HG02623 (cell line): Measurements from ENCODE around the gene DCLK1.
"Not testable (repeated sequence)": the region's sequence is repeated elsewhere in the genome, so short reads cannot be mapped to it uniquely, and the experiment has no call there.

Experiments
- ATAC-seq: cut with Tn5 transposase; IDR thresholded peaks from one replicate; pipeline ENCODE4 v1.9.1; 2021; ENCODE audit warnings: moderate library complexity; ENCODE audit not compliant: unreplicated experiment

The DCLK1 gene

GRCh38 chr13:36131931-36132297, 732 bp upstream of the DCLK1 start:
- no peak for ATAC-seq

- no peak for ATAC-seq
These were observed 495 bp downstream of the DCLK1 start for GRCh38 chr13:36130552-36131221.

GRCh38 chr13:36130193-36130551, 1.0 kb downstream of the DCLK1 start:
- ATAC-seq, result no peak

DNA sequence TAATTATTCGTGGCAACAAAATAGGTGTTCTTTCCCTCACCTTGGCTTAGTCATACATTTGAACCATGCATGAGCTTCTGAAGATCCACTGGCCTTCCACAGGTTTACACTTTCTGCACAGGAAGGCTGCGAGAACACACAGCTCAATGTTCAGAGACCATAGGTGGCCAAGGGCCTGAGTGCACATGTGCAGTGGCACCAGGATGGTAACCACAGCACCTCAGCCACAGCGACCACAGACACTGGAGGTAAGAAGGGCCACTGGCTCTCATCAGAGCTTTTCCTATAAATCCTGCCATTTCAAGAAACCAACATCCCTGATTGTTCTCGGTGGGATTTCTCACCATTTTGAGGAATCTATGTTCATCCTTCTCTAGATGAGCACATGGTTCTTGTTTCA, 1.6 kb downstream of the DCLK1 start:
- ATAC-seq, result no peak

DNA sequence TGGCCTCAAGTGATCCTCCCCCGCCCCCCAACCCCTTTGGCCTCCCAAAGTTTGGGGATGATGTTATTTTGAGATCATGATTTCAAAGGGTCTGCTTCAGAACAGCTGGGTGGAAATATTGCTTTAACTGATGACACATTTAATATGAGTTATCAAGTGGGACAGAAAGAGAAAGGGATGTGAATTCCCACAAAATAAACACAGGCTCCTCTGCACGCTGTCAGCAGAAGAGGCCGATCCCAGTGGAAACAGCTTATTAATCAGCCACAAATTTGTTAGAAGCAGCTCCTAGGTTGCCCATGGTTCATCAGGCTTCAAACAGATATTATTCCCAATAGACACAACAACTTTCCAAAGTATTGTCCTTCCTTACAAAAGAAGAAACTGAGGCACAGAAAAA, 4.7 kb downstream of the DCLK1 start:
- no peak for ATAC-seq

DNA sequence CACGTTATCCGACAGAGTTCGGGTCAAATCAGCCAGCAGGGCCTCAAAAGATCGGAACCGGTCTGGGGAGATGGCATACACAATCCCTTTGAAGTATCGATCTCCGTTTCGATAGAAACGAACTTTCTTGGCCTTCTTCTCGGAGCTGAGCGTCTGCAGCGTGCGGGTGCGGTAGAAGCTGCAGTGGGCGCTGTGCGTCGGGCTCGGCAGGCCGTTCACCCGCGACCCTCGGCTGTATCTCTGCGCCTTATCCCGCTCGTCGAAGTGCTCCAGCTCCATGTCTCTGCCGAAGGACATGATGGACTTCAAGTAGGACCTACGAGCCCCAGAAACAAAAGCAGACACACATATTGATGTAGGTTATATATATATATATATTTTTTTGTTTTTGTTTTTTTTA, 5.3 kb downstream of the DCLK1 start:
- ATAC-seq, result no peak

DNA sequence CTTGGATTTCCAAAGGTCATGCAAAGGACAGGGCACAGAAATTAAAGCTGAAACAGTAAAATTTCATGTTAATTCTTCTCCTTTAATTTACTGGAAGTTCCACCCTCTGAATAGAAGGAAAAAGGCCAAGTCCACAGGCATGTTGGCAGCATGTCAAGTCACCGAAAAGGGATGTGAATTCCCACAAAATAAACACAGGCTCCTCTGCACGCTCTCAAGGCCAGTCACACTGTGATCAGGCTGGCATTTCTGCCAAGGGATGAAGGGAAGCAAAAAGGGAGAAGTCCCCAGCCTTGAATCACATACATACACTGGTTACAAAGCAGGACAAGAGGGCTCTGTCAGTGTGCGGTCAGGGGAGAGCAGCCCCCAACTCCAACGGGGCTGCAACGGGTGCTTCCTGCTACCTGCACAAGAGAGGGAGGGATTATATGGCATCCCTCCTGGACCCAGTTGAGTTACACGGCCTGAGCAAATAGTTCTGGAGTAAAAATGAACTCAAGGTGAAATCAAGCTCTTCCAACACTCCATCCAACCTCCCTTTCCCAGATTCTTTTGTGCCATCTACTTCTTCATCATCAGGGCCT, 6.9 kb downstream of the DCLK1 start:
- ATAC-seq, result no peak

DNA sequence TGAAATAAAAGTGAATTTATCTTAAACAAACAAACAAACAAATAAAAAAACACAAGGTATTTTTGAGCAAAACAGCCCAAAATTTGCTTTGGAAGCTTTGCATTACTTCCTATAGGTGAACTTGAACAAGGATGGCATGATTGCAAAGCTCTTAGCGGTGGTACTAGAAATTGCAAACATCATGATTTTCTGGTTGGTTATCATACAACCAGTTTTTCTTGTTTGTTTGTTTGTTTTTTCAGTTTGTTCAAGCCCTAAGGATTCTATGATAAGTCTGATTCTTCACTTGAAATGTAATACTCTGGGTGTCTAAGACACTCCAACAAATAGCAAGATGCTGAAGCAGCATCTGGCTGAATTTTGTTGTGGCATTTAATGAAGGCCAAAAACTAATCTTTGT, 15.9 kb downstream of the DCLK1 start:
- ATAC-seq, result no peak

DNA sequence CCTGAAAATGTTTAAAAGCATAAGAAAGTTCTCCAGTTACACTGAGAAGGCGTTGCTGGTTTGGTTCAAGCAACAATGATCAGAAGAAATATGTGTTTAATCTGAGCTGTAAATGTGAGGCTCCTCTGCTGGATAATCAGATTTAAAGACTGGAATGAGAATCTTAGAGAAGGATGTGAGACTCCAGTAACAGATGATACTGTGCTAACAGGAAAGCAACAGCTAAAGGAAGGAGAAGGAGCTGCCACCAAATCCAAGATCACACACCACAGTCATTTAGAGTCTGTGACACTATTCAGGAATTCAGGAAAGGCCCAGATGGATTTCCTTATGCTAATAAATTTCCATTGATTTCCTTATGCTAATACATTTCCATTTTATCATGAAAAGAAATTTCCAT, 16.9 kb downstream of the DCLK1 start:
- ATAC-seq, result no peak

- ATAC-seq, result no peak
These were observed 22.2 kb downstream of the DCLK1 start for GRCh38 chr13:36108954-36109353.

DNA sequence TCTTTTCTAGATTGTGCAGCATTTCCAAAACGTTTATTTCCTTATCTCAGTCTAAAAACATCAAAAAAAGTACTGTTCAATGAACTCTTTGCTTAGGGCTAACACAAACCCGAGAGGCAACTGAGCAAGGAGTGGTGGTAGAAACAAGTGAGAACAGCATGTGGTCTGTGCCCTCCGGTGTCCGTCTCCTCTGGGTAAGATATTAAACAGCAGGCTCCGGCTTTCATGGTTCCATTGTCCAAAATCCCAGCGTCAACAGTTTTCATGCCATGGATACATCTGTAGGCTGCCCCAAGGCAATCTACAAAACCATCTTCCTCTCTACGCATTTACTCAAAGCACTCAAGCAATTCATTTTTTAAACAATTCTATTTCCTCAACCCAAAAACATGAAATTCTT, 22.8 kb downstream of the DCLK1 start:
- no peak for ATAC-seq

- ATAC-seq, result no peak
These were observed 23.7 kb downstream of the DCLK1 start for GRCh38 chr13:36107521-36107920.

- no peak for ATAC-seq
These were observed 25.5 kb downstream of the DCLK1 start for GRCh38 chr13:36105726-36106125.

- ATAC-seq, result no peak
These were observed 28.5 kb downstream of the DCLK1 start for GRCh38 chr13:36102721-36103120.

GRCh38 chr13:36101907-36102306, 29.3 kb downstream of the DCLK1 start:
- not testable (repeated sequence) for ATAC-seq

DNA sequence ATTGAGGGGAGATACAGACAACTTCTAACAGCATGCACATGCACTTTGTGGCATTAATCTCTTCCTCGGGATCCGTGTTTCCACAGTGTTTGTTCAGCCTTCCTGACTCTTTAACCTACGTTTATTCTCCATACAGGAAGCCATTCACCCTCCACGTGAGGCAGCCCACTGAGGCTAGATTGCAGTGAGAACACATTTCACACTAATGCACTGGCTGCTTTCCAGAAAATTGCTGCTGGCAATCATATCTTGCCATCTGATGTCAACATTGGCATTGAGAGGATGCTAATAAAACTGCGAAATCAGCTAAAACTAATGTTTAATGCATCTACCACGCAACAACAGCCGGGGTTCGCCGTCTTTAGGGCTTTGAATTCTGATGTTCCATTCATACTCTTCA, 30.0 kb downstream of the DCLK1 start:
- ATAC-seq, result no peak

GRCh38 chr13:36098080-36098479, 33.1 kb downstream of the DCLK1 start:
- no peak for ATAC-seq

GRCh38 chr13:36096461-36097416, 34.4 kb downstream of the DCLK1 start:
- ATAC-seq, result no peak

- ATAC-seq, result no peak
These were observed 36.7 kb downstream of the DCLK1 start for GRCh38 chr13:36094478-36094877.

DNA sequence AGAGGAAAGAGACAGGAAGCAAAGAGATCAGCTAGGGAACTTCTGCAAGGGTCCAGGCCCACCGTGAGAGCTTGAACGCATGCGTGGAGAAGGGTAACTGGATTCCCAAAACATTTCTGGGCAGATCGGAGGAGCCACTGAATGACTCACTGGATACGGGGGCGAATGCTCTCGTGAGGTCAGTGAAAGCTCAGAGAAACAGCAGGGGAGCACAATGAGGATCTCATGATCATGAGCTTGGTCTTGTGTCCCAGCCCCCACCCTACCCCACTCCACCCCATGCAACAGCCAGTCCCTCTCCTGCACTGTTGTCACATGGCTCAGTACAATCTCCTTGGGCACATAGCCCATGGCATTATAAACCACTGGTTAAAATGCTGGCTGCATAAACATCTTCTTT, 40.6 kb downstream of the DCLK1 start:
- ATAC-seq, result no peak

- no peak for ATAC-seq
These were observed 42.0 kb downstream of the DCLK1 start for GRCh38 chr13:36089130-36089647.

- no peak for ATAC-seq
These were observed 42.7 kb downstream of the DCLK1 start for GRCh38 chr13:36088463-36088862.
